ENCODE measurements around the gene CIT. TPM values are rescaled to one million over a fixed set of nuclear protein-coding genes. Genes with fewer than 3 reads are reported as not detected.
A peak's percentile ranks its signal among the peaks of the same experiment; 100 is the strongest.
"Not testable (repeated sequence)": the region's sequence is repeated elsewhere in the genome, so short reads cannot be mapped to it uniquely, and the experiment has no call there.

Gene CIT
- polyA plus RNA-seq, 1 donor, result 8.1 TPM

DNA sequence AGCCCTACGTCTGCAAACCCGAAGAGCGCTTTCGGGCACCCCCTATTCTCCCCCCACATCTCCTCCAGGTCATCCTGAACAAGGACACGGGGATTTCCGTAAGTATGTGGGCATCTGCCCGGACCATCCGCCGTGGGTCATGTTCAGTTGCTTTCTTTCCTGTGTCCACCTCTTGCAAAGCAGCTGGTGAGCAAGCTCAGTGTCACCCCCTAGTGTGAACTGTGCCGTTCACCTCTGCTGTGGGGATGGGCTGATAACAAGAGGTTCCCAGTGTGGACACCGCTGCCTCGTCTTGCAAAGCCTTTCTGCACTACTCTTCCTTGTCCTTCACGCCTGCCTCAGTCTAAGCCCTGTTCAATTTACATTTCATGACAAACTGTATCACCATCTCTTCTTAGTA is 200.5 kb downstream of the CIT start:
- no peak for DNase-seq (ENCODE audit: low read depth)

DNA sequence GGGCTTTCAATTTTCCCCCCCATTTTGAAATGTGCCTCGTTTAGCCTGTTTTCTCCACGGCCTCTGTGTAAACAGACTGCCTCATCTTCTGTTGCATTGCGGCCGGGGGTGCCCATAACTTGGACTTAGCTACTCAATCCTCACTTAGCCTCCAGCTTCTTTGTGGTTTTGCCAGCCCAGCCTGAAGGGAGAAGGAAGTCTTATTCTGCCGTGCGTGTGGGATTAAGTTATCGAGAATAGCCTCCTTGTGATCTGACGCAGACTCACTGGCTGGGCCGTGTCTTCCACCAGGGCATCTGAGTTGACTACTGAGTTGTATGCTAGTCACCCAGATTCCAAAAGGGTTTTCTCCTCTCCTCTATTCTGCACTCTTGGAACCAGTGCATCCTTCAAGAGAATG is 201.1 kb downstream of the CIT start:
- no peak for DNase-seq (ENCODE audit: low read depth)

DNA sequence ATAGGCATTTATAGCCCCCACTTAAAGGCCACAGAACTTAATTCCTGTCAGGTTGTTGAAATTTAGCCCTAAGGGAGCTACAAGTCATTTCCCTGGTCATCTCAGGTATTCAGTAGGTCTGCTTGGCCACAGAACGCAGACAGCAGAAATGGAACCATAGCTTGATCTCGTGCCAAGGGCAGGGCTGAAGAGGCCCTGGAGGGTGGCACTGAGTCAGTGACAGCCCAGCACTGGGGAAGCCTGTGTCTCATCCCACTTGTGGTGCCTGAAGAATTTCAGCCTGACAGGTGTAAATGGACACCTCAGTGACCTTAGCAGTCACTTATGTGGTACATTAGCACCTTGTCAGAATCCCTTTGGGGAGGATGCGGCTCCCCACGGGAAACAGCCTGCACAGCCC is 202.6 kb downstream of the CIT start:
- no peak for DNase-seq (ENCODE audit: low read depth)

DNA sequence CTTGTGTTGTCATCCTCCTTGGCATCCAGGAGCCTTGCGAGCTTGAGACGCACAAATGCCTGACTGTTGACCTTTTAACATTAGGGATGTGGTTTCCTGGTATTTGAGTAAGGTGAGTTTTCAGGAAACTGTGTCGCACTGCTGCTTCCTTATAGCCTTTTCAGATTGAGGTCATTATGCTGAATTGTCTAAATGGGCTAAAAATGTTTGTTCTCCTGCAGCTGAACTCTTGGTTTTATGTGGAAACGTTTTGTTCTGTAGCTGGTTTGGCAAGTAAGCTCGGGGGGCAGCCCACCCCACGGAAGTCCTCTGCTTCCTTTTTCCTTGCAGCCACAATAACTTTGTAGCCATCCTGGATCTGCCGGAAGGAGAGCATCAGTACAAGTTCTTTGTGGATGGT is 203.5 kb downstream of the CIT start:
- DNase-seq (ENCODE audit: low read depth), result no peak

DNA sequence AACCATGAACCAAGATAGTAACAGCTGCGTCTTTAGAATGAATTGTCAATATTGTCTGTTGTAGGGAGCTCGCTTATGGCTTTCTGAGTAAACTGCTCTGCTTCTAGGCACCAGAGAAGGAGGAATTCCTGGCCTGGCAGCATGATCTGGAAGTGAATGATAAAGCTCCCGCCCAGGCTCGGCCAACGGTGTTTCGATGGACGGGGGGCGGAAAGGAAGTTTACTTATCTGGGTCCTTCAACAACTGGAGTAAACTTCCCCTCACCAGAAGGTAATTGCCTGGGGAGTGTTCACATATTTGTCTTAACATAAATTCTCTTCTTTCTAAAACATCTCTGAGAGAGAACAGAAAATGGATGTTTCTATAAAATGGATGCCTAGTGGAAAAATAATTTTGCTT is 204.9 kb downstream of the CIT start:
- no peak for DNase-seq (ENCODE audit: low read depth)

DNA sequence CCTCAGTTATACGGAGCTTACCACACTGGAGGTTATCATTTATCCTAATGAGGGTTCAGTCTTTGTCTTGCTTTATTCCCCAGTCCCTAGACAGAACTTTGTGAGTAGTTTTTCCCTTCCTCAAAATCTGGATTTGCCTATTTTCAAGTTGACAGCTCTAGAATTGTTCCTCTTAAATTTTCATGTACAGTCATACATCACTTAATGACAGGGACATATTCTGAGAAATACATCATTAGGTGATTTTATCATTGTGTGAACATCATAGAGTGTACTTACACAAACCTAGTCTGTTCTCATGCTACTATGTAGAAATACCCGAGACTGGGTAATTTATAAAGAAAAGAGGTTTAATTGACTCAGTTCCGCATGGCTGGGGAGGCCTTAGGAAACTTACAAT is 206.1 kb downstream of the CIT start:
- DNase-seq (ENCODE audit: low read depth), result no peak

GRCh38 chr12:119669744-119670472 is 207.2 kb downstream of the CIT start:
- no peak for DNase-seq (ENCODE audit: low read depth)

DNA sequence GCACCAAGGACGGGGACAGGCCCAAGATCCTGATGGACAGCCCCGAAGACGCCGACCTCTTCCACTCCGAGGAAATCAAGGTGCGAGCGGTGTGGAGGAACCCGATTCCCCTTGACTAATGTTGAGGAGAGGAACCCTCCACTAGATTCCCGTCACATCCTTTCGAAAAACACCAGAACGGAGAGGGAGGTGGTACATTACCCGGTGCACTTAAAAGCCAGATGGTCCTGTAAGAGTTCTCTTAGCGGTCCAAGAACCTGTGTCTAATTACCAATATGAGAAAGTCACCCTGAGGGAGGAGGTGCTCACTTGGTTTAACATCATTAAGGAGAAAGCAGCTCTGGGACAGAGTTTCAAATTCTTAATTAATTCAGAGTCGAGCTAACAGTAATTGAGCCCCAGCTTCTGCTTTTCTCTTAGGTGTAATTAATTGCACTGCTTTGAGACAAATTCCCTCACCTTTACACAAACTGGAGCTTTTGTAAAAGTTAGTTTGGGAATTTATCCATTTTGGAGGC is 208.7 kb downstream of the CIT start:
- no peak for DNase-seq (ENCODE audit: low read depth)

- peak; percentile 86 for DNase-seq (ENCODE audit: low read depth)
Observed at GRCh38 chr12:119667577-119668323, 209.4 kb downstream of the CIT start, which contains the start of gene PRKAB1. TSS of gene PRKAB1 (plus strand) at chr12:119668133. CDS start at chr12:119668245, 112 bp downstream.

DNA sequence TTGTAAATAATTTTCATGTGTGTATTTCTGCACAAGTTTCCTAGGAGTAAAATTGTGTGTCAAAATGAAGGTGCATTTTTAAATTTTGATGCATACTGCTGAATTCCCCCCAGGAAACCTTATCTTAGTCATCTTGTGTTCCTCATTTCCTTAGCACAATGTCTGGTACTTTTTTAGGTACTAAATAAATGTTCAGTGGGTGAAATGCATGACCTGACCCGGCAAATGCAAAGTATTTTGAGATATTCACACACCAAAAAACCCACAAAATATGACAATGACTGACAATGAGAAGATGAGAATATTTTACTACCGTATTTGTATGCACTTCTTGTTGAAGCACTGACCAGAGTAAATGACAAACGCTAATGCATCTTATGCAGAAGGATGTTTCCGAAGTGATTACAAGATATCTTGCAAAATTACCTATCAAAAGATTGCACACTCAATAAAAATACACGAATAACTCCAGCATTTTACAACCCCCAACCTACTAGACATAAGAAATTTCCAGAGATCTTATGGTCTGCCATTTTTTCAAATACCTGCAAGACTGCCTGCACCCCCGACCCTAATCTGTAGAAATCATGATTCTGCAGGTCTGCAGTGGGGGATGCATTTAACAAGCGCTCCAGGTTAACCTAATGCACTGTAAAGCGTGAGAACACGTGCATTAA is 210.1 kb downstream of the CIT start:
- DNase-seq (ENCODE audit: low read depth), result no peak

GRCh38 chr12:119666226-119666795 is 210.8 kb downstream of the CIT start:
- no peak for DNase-seq (ENCODE audit: low read depth)

GRCh38 chr12:119665164-119665929 is 211.8 kb downstream of the CIT start:
- no peak for DNase-seq (ENCODE audit: low read depth)

DNA sequence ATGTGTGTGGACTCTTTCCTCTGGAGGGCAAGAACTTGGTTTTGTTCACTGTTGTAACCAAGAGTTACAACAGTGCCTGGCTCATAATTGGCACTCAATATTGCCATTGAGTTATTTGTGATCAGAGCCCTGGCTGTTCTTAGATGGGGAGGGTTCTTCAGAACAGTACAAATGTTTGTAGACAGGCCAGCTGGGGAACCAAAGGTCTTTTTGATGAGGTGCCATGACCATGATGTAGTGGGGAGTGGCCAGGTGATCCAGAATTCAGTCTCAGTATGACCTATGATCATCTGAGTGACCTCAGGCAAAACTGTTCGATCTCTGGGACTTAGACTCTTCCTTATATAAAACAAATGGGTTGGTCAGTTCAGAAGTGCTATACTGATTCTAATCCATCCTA is 212.5 kb downstream of the CIT start:
- DNase-seq (ENCODE audit: low read depth), result no peak

DNA sequence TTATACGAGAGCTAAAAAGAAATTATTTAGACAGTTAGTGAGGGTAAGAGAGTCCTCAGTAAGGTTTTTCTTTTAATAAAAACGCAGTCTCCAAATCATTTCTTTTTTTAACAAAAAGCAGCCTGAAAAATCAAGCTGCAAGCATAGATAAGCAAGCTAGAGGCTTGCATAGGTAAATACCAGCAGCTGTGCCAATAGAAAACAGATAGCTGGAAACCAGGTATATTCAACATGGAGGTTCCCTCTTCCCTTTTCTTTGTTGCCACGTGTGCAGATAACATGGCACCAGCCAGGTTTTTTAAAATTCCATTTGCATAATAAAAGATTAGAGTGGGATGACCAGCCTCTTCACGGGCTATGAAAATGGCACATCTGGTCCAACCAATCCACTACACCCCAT is 215.2 kb downstream of the CIT start:
- no peak for DNase-seq (ENCODE audit: low read depth)

DNA sequence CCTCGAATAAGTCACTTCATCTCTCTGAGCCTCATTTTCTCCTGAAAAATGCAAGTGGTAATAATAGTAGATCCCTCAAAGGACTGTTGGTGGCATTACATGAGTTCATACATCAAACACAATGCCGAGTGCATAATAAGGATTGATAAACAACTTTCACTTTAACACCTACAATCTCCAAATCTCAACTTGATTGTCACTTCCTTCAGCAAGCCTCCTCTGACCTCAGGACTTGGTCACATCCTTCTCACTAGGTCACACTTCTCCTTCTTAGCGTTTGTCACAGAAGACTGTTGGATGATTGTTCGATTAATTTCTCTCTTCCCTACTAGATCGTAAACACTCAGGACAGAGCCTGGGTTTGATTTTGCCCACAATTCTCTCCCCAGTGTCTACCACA is 217.0 kb downstream of the CIT start:
- DNase-seq (ENCODE audit: low read depth), result no peak

DNA sequence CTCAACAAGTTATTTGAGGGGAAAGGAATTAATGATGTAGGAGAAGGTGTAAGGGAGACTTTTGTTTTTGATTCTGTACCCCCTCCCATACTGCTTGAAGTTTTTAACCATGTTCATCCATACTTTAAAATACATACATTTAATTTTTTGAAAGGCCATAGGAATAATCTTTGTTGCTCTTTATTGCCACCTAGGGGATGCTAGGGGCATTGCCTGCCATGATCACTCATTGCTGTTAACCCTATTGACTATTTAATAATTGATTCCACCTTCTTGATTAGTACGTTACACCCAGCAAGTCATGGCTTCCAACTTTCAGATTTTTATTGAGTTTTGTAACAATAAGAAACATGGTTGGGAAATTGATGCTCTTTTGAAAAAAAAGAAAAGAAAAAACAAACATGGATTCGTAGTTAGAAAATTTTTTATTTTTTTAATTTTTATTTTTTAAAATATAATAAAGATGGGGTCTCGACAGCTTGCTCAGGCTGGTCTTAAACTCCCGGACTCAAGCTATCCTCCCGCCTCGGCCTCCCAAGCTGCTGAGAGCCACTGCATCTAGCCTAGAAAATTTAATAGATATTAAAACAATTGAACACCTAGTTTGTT is 217.7 kb downstream of the CIT start:
- no peak for DNase-seq (ENCODE audit: low read depth)

GRCh38 chr12:119658166-119658565 is 219.0 kb downstream of the CIT start:
- DNase-seq (ENCODE audit: low read depth), result not testable (repeated sequence)

- not testable (repeated sequence) for DNase-seq (ENCODE audit: low read depth)
Observed at GRCh38 chr12:119657001-119657400, 220.1 kb downstream of the CIT start.

GRCh38 chr12:119652665-119653064 is 224.5 kb downstream of the CIT start:
- DNase-seq (ENCODE audit: low read depth), result no peak

- DNase-seq (ENCODE audit: low read depth), result no peak
Observed at GRCh38 chr12:119649202-119649808, 227.8 kb downstream of the CIT start.
